Urinary bladder (tissue), 4 donors: ENCODE measurements around the gene BICDL2. TPM values are rescaled to one million over a fixed set of nuclear protein-coding genes. Genes with fewer than 3 reads are reported as not detected.

Experiments used
- DNase-seq: peaks from one replicate; pipeline ENCODE4 v3.0.0-alpha.2; 2015; ENCODE audit errors: extremely low spot score
- H3K27ac ChIP-seq: one replicate; pipeline ENCODE4 v1.5.1; 2013; ENCODE audit warnings: low read depth, mild to moderate bottlenecking, moderate library complexity
- H3K36me3 ChIP-seq: one replicate; pipeline ENCODE4 v1.6.1; 2013; ENCODE audit warnings: mild to moderate bottlenecking, moderate library complexity; ENCODE audit not compliant: insufficient read depth
- H3K4me1 ChIP-seq: one replicate; pipeline ENCODE4 v1.6.1; 2013; ENCODE audit warnings: mild to moderate bottlenecking, moderate library complexity; ENCODE audit not compliant: insufficient read depth
- H3K4me3 ChIP-seq: one replicate; pipeline ENCODE4 v1.5.1; 2013; ENCODE audit warnings: low read depth, low read length
- WGBS: extraction: QIAGEN DNeasy Blood & Tissue Kit; methylation state at CpG from one replicate; pipeline ENCODE4 v1.1.7; 2013; 5-methylcytosine and 5-hydroxymethylcytosine counted together
- polyA plus RNA-seq: library from polyadenylated mRNA; stranded (reverse); fragments of 200-250 nt; gene quantifications from one replicate; pipeline ENCODE4 v1.2.3, GENCODE V29; 2013
- total RNA-seq: library from RNA; depleted of rRNA; stranded (reverse); fragments of >200 nt; gene quantifications from one replicate; pipeline ENCODE4 v1.2.3, GENCODE V29; 2014
- donor health status: healthy with polysubstance abuse.
- donor health status: healthy.

Gene BICDL2
- total and polyA plus RNA-seq, 2 donors: 7.2 to 8.3 TPM

DNA sequence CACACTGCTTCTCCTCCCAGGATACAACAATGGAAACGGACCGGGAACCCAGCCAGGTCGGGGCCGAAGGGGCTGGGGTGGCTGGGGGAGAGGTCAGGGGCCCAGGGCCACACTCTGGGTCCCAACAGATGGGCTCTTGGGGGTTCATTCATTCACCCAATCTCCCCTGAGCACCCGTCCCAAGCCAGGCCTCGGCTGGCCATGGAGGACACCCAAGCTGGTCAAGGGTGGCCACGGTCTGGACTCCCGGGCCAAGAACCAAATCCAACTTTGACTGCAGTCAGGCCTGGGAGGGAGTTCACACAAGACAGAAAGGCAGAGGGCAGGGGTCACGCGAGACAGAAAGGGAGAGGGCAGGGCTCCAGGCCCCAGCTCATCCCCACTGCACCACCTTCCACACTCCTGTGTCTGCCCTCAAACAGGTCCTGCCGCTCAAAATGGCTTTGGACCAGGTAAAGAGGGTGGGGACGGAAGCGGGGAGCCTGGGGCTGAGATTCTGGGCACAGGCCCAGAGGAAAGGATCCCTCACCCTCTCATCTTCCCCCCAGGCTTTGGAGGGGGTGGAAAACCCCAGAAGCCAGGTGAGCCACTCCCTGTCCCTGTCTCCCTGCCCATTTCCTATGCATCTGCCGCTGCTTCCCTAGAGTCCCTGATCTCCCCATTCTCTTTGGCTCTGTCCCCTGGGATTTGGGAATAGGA lies 44.2 kb downstream of the BICDL2 start:
- no peak for DNase-seq
- Histone ChIP-seq H3K36me3 (no peaks in the 10 kb centered on the region), H3K27ac (no peak overlapping the region), H3K4me1 (no peaks in the 10 kb centered on the region), H3K4me3 (no peak overlapping the region)
- WGBS: 84% methylated on average over 14 of the region's 14 CpGs

DNA sequence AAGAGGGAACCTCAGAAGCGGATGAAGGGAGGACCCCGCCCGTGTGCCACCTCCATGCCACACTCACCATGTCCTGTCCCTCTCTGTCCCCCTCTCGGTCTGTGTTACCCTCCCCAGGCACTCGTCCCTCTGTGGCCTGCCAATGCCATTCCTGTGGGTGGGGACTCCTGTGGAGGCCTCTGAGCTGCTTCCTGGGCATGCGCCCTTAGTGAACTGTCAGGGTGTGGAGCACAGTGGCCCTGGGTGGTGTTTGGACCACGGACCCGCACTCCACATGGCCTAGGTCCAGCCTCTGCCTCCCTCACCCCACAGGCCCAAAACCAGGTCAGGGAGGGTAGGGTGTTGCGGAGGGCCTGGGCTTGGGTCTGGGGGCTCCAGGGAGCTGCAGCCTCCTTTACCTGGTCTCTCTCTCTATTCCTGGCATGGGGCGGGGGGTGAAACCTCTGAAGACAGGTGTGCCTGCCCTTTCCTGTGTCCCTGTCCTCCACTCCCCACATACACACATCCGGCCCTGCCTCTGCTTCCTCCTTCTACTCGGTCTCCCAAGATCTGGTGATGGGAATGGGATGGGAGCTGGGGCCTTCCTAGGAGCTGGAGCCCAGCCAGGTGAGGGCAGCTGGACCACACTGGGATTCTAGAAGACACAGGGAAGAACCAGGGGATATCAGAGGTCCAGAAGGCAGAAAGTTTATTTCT lies 45.0 kb downstream of the BICDL2 start:
- Histone ChIP-seq H3K4me1 (no peaks in the 10 kb centered on the region), H3K4me3 (no peak overlapping the region), H3K27ac (no peak overlapping the region), H3K36me3 (no peaks in the 10 kb centered on the region)
- no peak for DNase-seq
- 87% methylated on average over 12 of the region's 12 CpGs for WGBS

DNA sequence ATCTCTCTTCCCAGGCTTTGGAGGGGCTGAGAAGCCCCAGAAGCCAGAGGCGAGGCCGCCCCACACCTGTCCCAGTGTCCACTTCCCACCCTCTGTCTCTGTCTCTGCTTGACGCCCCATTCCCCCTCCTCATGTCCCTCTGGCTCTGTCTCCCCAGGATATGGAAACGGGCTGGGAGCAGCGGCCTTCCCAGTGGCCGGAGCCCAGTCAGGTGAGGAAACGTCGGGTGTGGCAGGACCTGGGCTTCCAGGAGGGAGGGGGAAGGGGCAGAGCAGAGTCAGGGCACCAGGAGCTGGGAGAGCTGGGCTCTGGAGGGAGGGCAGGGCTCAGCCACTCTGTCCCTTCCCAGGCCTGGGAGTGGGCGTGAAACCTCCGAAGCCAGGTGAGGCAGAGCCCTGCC lies 45.9 kb downstream of the BICDL2 start:
- no peaks in the 10 kb centered on the region for H3K4me1 ChIP-seq
- H3K36me3 ChIP-seq: no peaks in the 10 kb centered on the region
- DNase-seq: no peak
- WGBS: 68% methylated on average over 10 of the region's 10 CpGs
- no peak overlapping the region for H3K4me3 ChIP-seq
- no peak overlapping the region for H3K27ac ChIP-seq

DNA sequence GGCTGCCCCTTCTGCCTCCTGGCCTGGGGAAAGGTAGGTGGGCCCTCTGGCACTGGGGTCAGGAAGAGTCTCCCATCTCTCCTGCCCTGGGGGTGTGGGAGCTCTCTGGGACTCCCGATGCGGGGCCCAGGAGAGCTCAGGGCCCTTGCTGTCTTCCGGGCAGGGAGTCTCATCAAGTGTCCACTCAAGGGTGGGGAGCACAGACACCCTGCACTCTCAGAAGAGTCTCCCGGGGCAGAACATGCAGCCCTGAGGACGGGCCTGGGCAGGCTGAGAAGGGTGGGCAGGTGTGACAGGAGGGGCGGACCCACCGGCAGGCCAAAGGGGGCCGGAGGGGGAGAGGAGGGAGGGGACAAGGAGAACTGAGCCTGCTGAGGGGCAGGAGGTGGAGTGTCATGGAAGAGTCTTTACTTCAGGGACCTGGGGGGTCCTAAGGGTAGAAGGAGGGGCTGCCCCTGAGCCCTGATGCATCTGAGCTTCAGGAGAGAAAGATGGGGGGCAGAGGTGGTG lies 48.1 kb downstream of the BICDL2 start:
- no peak for DNase-seq
- H3K4me3 ChIP-seq: no peak overlapping the region
- WGBS: 60% methylated on average over 8 of the region's 8 CpGs
- H3K36me3 ChIP-seq: no peaks in the 10 kb centered on the region
- H3K4me1 ChIP-seq: no peaks in the 10 kb centered on the region
- H3K27ac ChIP-seq: no peak overlapping the region

DNA sequence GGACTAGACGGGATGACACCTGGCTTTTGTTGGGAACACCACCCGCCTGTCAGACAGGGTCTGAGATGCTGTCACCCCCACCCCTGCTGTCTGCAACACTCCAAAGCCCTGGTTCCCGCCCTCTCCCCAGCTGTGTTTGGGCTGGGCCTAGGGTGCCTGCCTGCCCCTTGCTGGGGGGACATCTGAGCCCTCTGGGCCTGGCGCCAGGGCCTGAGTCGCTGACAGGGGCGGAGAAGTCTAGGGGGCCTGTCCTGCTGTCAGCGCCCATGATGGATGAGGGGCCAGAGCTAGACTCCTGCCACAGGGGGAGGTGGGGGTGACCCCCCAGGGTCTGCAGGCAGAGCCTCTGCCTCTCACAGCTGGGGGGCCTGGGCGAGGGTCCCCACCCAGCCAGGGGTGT lies 48.9 kb downstream of the BICDL2 start:
- 48% methylated on average over 8 of the region's 8 CpGs for WGBS
- H3K4me3 ChIP-seq: no peak overlapping the region
- no peak overlapping the region for H3K27ac ChIP-seq
- no peaks in the 10 kb centered on the region for H3K36me3 ChIP-seq
- H3K4me1 ChIP-seq: no peaks in the 10 kb centered on the region
- no peak for DNase-seq

DNA sequence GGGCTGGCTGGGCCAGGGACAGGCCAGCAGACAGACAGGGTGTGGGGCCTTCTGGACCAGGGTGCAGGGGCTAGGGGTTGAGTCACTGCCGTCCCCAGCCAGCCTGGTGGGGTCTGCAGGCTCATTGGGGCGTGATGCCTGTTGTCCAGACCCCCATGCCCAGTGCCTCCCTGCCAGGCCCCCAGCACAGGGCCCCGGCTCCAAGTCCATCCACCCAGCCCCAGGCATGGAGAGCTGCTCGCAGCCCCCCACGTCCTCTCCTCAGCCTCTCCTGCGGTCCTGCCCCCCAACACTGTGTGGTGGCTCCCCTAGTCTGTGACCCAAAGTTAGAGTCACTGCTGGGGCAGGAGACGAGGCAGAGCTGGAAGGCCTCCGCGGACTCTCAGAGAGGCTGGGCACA lies 49.5 kb downstream of the BICDL2 start:
- Histone ChIP-seq H3K4me1 (no peaks in the 10 kb centered on the region), H3K36me3 (no peaks in the 10 kb centered on the region), H3K27ac (no peak overlapping the region), H3K4me3 (no peak overlapping the region)
- WGBS: 78% methylated on average over 9 of the region's 9 CpGs
- DNase-seq: no peak

DNA sequence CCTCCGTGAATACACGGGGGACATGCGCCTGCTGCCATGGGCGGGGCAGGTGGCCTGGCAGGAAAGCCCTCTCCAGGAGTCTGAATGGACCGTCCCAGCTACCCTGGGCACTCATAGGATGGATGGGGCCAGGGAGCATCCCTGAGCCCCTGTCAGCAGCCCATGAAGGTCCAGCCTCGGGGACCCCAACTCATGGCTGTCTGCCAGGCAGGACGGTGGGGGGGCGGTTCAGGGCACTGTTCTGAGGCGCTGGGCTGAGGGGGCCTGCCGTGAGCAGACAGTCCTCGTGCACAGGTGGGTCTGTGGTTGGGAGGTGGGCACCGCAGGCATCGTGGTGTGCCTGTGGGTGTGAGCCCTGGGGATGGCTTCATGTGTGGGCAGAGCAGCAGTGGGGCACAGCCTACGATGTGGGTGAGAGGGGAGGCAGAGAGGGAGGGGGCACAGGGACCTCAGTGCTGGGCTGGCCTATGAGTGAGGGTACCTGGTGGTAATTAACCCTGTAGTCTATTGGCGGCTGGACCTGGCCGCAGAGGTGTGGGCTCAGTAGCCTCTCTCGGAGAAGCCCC lies 50.0 kb downstream of the BICDL2 start:
- no peak overlapping the region for H3K27ac ChIP-seq
- no peak for DNase-seq
- H3K4me3 ChIP-seq: no peak overlapping the region
- no peaks in the 10 kb centered on the region for H3K4me1 ChIP-seq
- WGBS: 73% methylated on average over 17 of the region's 17 CpGs
- no peaks in the 10 kb centered on the region for H3K36me3 ChIP-seq

DNA sequence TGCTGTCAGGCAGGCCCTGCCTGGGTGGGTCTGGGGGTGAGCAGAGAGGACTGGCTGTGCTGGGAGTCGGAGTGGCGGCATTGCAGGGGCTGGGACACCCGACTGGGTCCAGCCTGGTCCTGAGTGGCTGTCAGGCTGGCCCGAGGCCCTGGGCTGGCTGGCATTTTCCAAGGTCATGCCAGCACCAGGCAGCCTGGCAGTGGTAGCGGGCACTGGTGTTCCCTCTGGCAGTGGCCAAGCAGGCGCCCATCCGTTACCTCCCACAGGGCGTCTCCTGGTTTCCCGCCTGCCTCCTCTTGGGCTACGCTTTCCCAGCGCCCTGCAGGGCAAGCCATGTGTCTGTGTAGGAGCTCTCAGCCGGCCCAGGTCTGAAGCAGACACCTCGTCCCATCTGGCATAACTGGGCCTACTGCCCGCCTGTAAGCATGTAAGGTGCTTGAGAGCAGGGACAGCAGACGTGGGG lies 50.8 kb downstream of the BICDL2 start:
- DNase-seq: no peak
- H3K36me3 ChIP-seq: no peaks in the 10 kb centered on the region
- no peak overlapping the region for H3K27ac ChIP-seq
- H3K4me1 ChIP-seq: no peaks in the 10 kb centered on the region
- 86% methylated on average over 15 of the region's 15 CpGs for WGBS
- no peak overlapping the region for H3K4me3 ChIP-seq

DNA sequence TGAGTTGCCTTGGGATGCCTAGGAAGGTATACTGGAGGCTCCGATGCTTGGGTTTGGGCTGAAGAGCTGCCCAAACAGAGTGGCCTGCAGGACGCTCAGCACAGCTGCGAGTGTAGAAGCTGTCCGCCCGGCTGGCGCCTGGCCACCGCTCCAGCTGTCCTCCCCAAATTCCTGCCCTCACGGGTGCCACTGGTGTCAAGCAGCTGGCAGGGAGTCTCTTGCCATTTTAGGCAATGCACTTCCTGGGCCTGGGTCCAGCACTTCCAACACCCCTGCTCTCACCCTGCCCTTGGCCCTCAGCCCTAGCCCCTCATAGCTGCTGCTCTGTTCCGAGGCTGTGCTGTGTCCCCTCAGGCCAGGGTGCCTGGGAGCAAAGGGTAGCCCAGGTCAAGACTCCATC lies 51.3 kb downstream of the BICDL2 start:
- no peak overlapping the region for H3K4me3 ChIP-seq
- no peaks in the 10 kb centered on the region for H3K36me3 ChIP-seq
- H3K27ac ChIP-seq: no peak overlapping the region
- no peak for DNase-seq
- H3K4me1 ChIP-seq: no peaks in the 10 kb centered on the region
- 52% methylated on average over 9 of the region's 9 CpGs for WGBS

DNA sequence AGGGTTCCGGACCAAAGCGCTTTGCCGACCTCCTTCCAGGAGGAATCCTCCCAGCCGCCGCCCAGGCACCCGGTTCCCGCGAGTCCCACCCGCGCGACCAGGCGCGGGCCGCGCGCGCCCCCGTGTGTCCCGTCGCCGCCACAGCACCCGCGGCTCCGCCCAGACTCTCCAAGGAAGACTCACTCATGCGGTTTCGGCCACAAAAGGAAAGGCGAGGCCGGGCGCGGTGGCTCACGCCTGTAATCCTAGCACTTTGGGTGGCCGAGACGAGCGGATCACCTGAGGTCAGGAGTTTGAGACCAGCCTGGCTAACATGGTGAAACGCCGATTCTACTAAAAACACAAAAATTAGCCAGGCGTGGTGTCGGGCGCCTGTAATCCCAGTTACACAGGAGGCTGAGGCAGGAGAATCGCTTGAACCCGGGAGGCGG lies 53.0 kb downstream of the BICDL2 start:
- H3K27ac ChIP-seq: no peak overlapping the region
- no peak for DNase-seq
- no peak overlapping the region for H3K4me3 ChIP-seq
- no peaks in the 10 kb centered on the region for H3K36me3 ChIP-seq
- H3K4me1 ChIP-seq: no peaks in the 10 kb centered on the region
- WGBS: 10% methylated on average over 42 of the region's 42 CpGs

DNA sequence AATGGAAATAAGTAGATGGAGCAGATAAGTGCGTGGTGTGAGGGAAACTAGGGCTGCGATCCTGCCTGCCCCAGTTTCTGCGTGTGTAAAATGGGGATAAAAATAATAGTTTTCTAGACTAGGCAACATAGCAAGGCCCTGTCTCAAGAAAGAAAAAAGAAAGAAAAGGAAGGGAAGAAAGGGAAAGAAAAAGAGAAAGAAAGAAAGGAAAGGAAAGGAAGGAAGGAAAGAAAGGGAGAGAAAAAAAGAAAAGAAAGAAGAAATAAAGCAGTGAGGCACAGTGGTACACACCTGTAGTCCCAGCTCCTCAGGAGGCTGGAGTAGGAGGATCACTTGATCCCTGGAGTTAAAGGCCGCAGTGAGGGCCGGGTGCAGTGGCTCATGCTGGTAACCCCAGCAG lies 54.3 kb downstream of the BICDL2 start:
- H3K27ac ChIP-seq: no peak overlapping the region
- H3K4me1 ChIP-seq: no peaks in the 10 kb centered on the region
- H3K4me3 ChIP-seq: no peak overlapping the region
- no peaks in the 10 kb centered on the region for H3K36me3 ChIP-seq
- 83% methylated on average over 5 of the region's 5 CpGs for WGBS
- no peak for DNase-seq

DNA sequence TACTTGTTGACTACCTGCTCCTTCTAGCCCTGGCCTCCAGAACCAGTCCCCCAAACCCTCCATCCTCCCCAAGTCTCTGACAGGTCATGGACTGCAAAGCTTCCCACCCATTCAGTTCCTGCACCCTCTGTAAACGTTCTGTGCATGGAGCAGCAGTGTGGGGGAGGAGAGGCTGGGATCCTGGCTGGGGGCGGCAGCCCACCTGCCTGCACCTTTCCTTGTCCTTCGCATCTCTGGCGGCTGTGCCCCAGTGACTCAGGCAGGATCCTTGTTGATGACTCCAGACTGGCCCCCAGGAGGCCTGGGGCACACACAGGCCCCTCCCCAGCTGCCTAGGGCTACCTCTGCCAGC lies 54.9 kb downstream of the BICDL2 start:
- no peak overlapping the region for H3K27ac ChIP-seq
- H3K36me3 ChIP-seq: no peaks in the 10 kb centered on the region
- no peak overlapping the region for H3K4me3 ChIP-seq
- H3K4me1 ChIP-seq: no peaks in the 10 kb centered on the region
- no peak for DNase-seq
- WGBS: 71% methylated on average over 4 of the region's 4 CpGs

DNA sequence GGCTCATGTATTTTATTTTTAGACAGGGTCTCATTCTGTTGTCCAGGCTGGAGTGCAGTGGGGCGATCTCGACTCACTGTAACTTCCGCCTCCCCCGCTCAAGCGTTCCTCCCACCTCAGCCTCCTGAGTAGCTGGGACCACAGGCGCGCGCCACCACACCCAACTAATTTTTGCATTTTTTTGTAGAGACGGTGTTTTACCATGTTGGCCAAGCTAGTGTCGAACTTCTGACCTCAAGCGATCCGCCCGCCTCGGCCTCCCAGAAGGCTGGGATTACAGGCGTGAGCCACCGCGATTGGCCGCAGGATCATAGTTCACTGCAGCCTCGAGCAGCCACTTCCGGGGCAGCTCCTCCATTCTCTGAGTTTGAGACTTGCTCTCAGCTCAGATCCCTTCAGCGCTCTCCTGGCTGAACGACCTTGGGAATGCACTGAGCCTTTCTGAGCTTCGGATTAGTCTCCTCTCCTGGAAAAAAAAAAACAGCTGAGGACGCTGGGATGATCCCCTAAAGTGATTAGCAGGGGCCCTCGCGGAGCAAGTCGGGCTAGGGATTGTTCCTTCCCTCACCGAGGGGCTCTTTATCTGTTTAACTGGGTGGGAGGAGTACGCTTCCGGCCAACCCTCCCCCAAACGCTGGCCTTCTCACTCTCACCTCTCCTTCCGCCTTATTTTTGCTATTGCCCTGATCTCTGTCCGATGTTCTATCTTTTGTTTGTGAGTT lies 55.4 kb downstream of the BICDL2 start:
- Histone ChIP-seq H3K36me3 (no peaks in the 10 kb centered on the region), H3K27ac (no peak overlapping the region), H3K4me3 (no peak overlapping the region), H3K4me1 (no peaks in the 10 kb centered on the region)
- DNase-seq: no peak
- 40% methylated on average over 33 of the region's 33 CpGs for WGBS
